OCI-LY3 (cell line): ENCODE results near the gene AFAP1.

Experiments
- H2AFZ ChIP-seq: fragments of 200-600, 300-600 bp; shearing (Covaris generic); 2 replicates; pipeline ENCODE4 v1.6.0; 2014; ENCODE audit warnings: antibody characterized with exemption, low read depth, low read length
- H3K27ac ChIP-seq: fragments of 200-600, 300-600 bp; sonication (generic); 2 replicates; pipeline ENCODE4 v1.5.1; 2014; ENCODE audit warnings: mild to moderate bottlenecking, low read length, moderate library complexity, mixed read lengths
- H3K27me3 ChIP-seq: fragments of 200-600, 300-600 bp; sonication (generic); 2 replicates; pipeline ENCODE4 v1.6.1; 2014; ENCODE audit warnings: low read depth, low read length, mixed read lengths
- H3K36me3 ChIP-seq: fragments of 200-600, 300-600 bp; sonication (generic); replicated peaks from 2 replicates; pipeline ENCODE3; 2014; ENCODE audit warnings: low read depth, low read length, mixed read lengths
- H3K4me1 ChIP-seq: fragments of 300-600, 200-600 bp; sonication (generic); 2 replicates; pipeline ENCODE4 v1.6.1; 2014; ENCODE audit warnings: low read length, mixed read lengths
- H3K4me2 ChIP-seq: fragments of 200-600, 300-600 bp; sonication (generic); 2 replicates; pipeline ENCODE4 v1.6.1; 2014; ENCODE audit warnings: low read length, mixed read lengths
- H3K4me3 ChIP-seq: fragments of 300-600, 200-600 bp; sonication (generic); 2 replicates; pipeline ENCODE4 v1.5.1; 2014; ENCODE audit warnings: antibody characterized with exemption, mild to moderate bottlenecking, low read length, moderate library complexity
- H3K79me2 ChIP-seq: fragments of 300-600, 200-600 bp; shearing (Covaris generic); 2 replicates; pipeline ENCODE4 v1.6.1; 2014; ENCODE audit warnings: mild to moderate bottlenecking, low read length, mixed read lengths
- H3K9ac ChIP-seq: fragments of 300-600, 200-600 bp; shearing (Covaris generic); 2 replicates; pipeline ENCODE4 v1.6.0; 2014; ENCODE audit warnings: mild to moderate bottlenecking, low read length, moderate library complexity
- H3K9me3 ChIP-seq: fragments of 200-600, 300-600 bp; shearing (Covaris generic); 2 replicates; pipeline ENCODE4 v1.6.1; 2014; ENCODE audit warnings: low read length, mixed read lengths; ENCODE audit not compliant: insufficient read depth
- H4K20me1 ChIP-seq: fragments of 200-600, 300-600 bp; sonication (generic); 2 replicates; pipeline ENCODE4 v1.6.1; 2016; ENCODE audit warnings: low read length, mixed read lengths; ENCODE audit not compliant: insufficient read depth
- EZH2phosphoT487 ChIP-seq: fragments of 200-600 bp; shearing (Covaris generic); IDR thresholded peaks from 2 replicates; pipeline ENCODE4 v1.6.1; 2018; ENCODE audit warnings: antibody characterized with exemption, mixed run types, low read depth
- TF ChIP-seq, protein P1 (sequence below): fragments of 200-600, 300-600 bp; sonication (generic); IDR thresholded peaks from 2 replicates; pipeline ENCODE4 v1.5.1; 2014; ENCODE audit warnings: antibody characterized with exemption, low read length, low read depth

The AFAP1 gene

DNA sequence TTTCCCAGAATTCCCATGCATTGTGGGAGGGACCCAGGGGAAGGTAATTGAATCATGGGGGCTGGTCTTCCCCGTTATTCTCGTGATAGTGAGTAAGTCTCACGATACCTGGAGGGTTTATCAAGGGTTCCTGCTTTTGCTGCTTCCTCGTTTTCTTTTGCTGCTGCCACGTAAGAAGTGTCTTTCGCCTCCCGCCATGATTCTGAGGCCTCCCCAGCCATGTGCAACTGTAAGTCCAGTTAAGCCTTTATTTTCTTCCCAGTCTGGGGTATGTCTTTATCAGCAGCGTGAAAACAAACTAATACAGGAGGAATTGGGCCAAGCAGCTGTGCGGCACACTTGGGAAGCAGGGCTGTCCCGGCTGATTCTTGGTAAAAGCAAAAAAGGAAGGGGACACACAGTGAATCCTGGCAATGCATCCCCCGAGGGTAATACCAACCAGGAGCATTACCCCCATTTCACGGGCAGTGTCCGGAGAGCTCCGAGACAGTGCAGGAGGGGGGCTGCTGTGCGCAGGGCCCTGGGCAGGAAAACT lies 185.7 kb downstream of the AFAP1 start:
- TF ChIP-seq, protein P1, sequence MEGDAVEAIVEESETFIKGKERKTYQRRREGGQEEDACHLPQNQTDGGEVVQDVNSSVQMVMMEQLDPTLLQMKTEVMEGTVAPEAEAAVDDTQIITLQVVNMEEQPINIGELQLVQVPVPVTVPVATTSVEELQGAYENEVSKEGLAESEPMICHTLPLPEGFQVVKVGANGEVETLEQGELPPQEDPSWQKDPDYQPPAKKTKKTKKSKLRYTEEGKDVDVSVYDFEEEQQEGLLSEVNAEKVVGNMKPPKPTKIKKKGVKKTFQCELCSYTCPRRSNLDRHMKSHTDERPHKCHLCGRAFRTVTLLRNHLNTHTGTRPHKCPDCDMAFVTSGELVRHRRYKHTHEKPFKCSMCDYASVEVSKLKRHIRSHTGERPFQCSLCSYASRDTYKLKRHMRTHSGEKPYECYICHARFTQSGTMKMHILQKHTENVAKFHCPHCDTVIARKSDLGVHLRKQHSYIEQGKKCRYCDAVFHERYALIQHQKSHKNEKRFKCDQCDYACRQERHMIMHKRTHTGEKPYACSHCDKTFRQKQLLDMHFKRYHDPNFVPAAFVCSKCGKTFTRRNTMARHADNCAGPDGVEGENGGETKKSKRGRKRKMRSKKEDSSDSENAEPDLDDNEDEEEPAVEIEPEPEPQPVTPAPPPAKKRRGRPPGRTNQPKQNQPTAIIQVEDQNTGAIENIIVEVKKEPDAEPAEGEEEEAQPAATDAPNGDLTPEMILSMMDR = no peak
- TF ChIP-seq EZH2phosphoT487 = no peak
- Histone ChIP-seq H3K4me2 (no peak overlapping the region), H4K20me1 (no peaks in the 10 kb centered on the region), H3K4me1 (peaks cover 4% of the 10 kb centered on the region; the same call in 1 of the 2 replicates), H3K27ac (no peak overlapping the region), H3K4me3 (no peak overlapping the region), H3K79me2 (no peaks in the 10 kb centered on the region), H3K36me3 (no peaks in the 10 kb centered on the region), H3K9me3 (no peaks in the 10 kb centered on the region), H2AFZ (no peak overlapping the region), H3K9ac (no peak overlapping the region), H3K27me3 (peaks cover 3% of the 10 kb centered on the region; the same call in 1 of the 2 replicates)

DNA sequence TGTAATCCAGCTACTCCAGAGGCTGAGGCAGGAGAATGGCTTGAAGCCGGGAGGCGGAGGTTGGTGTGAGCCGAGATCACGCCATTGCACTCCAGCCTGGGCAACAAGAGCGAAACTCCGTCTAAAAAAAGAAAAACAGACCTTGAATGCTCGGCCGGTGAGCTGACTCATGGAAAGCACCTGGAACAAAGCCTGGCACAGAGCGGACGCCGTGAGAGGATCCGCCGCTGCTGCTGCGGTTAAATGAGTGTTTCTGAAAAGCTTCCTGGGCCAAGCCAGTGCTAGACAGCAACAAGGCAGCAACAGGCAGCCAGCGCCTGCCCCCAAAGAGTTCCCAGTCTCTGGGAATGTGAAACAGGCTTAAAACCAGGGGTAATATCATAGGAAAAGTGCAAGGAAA lies 186.4 kb downstream of the AFAP1 start:
- Histone ChIP-seq H3K27ac (no peak overlapping the region), H3K79me2 (no peaks in the 10 kb centered on the region), H3K9ac (no peak overlapping the region), H3K4me3 (no peak overlapping the region), H4K20me1 (no peaks in the 10 kb centered on the region), H2AFZ (no peak overlapping the region), H3K4me2 (no peak overlapping the region), H3K4me1 (peaks cover 4% of the 10 kb centered on the region; the same call in 1 of the 2 replicates), H3K9me3 (no peaks in the 10 kb centered on the region), H3K27me3 (peaks cover 1% of the 10 kb centered on the region; the same call in 1 of the 2 replicates), H3K36me3 (no peaks in the 10 kb centered on the region)
- TF ChIP-seq, protein P1 = no peak
- TF ChIP-seq EZH2phosphoT487 = no peak

DNA sequence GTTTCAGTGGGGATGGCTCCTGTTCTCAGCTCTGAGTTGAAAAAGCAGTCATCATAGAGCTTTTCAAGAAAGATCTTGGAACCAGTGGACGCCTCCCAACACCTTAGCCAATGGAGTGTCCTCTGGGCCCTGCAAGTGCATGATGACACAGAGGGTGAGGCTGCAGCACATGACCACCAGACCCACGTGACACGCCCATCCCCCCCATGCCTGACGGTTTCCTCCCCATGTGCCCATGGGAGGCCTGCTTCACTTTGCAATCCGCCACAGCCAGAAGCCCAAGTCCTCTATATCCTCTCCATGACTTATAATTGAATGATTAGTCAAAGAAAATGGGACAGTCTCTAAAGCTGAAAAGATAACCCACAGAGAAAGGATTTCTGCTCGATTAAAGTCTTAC lies 187.0 kb downstream of the AFAP1 start:
- Histone ChIP-seq H3K79me2 (no peaks in the 10 kb centered on the region), H4K20me1 (no peaks in the 10 kb centered on the region), H3K4me1 (peaks cover 4% of the 10 kb centered on the region; the same call in 1 of the 2 replicates), H3K9ac (no peak overlapping the region), H3K36me3 (no peaks in the 10 kb centered on the region), H2AFZ (no peak overlapping the region), H3K27ac (no peak overlapping the region), H3K4me2 (no peak overlapping the region), H3K27me3 (no peaks in the 10 kb centered on the region), H3K4me3 (no peak overlapping the region), H3K9me3 (no peaks in the 10 kb centered on the region)
- TF ChIP-seq EZH2phosphoT487 = no peak
- TF ChIP-seq, protein P1 = no peak

DNA sequence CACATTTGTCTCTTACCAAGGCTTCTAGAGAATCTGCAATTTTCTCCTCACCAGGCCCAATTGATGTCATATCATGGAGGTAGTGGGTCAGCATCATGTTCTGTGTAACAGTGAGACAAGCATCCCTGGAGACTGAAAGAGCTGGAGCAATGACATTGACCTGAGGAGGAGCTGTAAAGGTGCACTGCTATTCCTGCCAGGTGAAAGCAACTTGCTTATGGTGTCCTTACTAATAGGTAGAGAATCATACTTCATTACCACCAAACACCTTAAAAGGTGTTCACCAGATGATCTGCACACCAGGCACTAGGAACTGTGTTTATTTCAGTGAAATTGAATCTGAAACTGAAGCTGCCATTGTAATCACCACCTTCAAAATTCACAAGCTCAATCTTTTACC lies 188.7 kb downstream of the AFAP1 start:
- TF ChIP-seq EZH2phosphoT487 = no peak
- TF ChIP-seq, protein P1 = no peak
- Histone ChIP-seq H3K79me2 (no peaks in the 10 kb centered on the region), H3K9ac (no peak overlapping the region), H3K4me3 (no peak overlapping the region), H3K36me3 (no peaks in the 10 kb centered on the region), H3K4me2 (no peak overlapping the region), H3K27me3 (no peaks in the 10 kb centered on the region), H4K20me1 (no peaks in the 10 kb centered on the region), H3K9me3 (no peaks in the 10 kb centered on the region), H3K4me1 (no peaks in the 10 kb centered on the region), H3K27ac (no peak overlapping the region), H2AFZ (no peak overlapping the region)
